Measurements from ENCODE around the gene KPNA4.

DNA sequence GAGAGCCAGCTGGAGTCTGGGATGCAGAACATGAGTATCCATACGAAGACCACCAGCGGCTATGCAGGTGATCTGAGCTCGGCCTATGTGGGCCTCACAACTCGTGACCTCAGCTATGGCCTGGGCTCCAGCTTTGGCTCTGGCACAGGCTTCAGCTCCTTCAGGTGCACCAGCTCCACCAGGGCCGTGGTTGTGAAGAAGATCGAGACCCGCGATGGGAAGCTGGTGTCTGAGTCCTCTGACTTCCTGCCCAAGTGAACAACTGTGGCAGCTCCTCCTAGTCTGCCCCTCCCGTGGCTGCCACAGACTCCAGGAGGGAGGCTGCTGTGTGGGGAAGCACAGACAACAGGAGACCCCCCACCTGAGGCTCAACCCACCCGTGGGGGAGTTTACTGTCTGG lies 3.6 kb upstream of the KPNA4 start:
- TF ChIP-seq, protein P1, sequence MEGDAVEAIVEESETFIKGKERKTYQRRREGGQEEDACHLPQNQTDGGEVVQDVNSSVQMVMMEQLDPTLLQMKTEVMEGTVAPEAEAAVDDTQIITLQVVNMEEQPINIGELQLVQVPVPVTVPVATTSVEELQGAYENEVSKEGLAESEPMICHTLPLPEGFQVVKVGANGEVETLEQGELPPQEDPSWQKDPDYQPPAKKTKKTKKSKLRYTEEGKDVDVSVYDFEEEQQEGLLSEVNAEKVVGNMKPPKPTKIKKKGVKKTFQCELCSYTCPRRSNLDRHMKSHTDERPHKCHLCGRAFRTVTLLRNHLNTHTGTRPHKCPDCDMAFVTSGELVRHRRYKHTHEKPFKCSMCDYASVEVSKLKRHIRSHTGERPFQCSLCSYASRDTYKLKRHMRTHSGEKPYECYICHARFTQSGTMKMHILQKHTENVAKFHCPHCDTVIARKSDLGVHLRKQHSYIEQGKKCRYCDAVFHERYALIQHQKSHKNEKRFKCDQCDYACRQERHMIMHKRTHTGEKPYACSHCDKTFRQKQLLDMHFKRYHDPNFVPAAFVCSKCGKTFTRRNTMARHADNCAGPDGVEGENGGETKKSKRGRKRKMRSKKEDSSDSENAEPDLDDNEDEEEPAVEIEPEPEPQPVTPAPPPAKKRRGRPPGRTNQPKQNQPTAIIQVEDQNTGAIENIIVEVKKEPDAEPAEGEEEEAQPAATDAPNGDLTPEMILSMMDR (IDR thresholded peaks at IDR 0.05; ENCODE audit: low read depth, low read length, poor library complexity, severe bottlenecking): no peak
- no peak for TF ChIP-seq EZH2phosphoT487 (IDR thresholded peaks at IDR 0.05; ENCODE audit: borderline replicate concordance, low read length)
